ENCODE measurements around the gene HOXB2. TPM values are rescaled to one million over a fixed set of nuclear protein-coding genes. Genes with fewer than 3 reads are reported as not detected.
A peak's percentile ranks its signal among the peaks of the same experiment; 100 is the strongest.

HOXB2 gene
- total RNA-seq, 1 donor, result 9.0 TPM

DNA sequence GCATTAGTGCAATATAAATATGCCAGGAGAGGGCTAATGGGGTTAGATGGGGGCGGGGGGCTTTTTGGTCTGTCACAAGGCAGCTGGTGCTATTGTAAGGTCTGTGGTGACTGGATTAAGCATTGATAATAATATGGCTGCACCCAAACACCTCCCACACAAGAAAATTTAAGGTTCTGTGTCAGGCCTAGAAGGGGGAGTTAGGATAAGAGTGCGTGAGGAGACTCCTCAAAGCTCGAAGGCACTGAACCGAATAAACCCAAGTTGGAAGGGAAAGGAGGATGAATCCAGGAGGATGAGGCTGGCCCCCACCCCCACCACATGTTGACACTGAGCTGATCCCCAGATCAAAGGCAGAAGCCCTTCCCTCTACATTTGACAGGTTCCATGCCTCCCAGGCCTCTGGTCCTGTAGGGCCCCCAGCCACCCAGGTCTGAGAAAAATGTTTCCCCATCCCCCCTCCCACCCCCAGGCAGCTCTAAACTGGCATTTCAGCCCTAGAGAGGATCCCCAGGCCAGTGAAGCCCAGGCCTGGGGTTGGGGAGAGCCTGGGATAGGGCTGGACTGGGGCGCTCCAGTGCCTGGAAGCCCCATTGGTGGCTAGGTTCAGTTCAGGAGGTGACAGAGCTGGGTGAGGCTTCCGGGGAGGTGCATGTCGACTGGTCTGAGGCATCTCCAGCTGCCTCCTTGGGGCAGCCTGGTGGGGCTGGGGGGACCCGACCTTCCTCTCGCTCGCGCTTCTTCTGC, 15.8 kb downstream of the HOXB2 start:
- DNase-seq (ENCODE audit: low read depth), result no peak
- no peak overlapping the region for H3K4me3 ChIP-seq (ENCODE audit: low read depth, low read length)
- no peak for TF ChIP-seq CTCF (IDR thresholded peaks at IDR 0.05; ENCODE audit: insufficient read depth, low read length)

GRCh38 chr17:48528153-48528935, 16.6 kb downstream of the HOXB2 start:
- no peak overlapping the region for H3K4me3 ChIP-seq (ENCODE audit: low read depth, low read length)
- no peak for DNase-seq (ENCODE audit: low read depth)
- TF ChIP-seq CTCF (IDR thresholded peaks at IDR 0.05; ENCODE audit: insufficient read depth, low read length), result no peak

DNA sequence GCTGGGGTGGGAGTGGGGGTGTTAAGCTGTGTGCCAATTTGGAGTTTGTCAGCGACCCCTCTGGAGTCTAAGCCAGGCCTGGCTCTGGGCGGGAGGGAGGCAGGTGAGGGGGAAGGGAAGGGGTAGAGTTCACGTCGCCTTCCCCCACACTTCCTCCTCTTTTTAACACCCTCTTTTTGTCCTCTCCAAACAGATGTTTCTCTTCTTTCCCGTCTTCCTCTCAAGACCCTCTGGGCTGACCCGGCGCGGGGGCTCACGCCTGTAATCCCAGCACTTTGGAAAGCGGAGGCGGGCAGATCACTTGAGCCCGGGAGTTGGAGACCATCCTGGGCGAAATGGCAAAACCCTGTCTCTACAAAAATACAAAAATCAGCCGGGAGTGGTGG, 17.4 kb downstream of the HOXB2 start:
- H3K4me3 ChIP-seq (ENCODE audit: low read depth, low read length), result no peak overlapping the region
- no peak for DNase-seq (ENCODE audit: low read depth)
- no peak for TF ChIP-seq CTCF (IDR thresholded peaks at IDR 0.05; ENCODE audit: insufficient read depth, low read length)

DNA sequence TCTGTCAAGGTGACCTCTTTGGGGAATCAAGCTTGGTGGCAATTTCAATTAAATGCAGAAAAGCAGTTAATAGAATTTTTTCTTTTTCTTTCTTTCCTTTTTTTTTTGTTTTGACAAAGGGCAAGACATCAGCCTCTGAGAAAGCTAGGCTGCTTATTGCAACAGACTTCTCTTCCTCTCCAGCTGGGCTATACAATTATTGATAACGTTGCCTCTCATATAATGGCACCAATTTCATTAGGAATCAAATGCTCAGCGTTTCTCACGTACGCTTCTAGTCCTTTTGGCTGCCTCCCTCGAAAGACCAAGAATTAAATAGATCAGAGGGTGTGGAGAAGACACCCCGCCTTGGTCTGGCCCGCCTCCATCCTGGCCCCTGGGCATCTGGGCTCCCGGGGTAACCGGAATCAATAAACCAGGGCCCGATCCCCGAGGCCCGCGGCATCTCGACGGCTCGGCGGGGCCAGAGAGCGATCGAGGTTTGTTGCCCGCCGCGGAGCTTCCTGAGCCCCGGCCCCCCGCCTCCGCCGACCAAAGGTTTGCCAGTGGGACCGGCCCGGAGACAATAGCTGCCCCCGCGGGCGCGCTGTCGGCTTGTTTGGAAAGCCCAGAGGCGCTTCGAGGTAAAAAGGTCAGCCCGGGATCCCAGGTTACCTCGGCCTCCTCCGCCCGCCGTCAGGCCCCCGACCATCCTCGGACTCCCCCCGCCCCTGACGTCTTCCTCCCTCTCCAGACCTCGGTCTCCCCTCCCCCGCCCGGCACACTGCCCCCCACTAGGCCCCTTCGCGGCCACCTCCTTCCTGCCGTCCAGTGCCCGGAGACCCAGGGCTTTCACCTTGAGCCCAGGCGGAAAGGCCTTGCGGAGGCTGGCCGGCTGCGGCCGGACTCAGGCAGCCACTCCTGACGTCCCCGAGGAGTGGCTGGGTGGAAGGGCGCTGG, 18.0 kb downstream of the HOXB2 start:
- DNase-seq (ENCODE audit: low read depth), result no peak
- TF ChIP-seq CTCF (IDR thresholded peaks at IDR 0.05; ENCODE audit: insufficient read depth, low read length), result no peak
- no peak overlapping the region for H3K4me3 ChIP-seq (ENCODE audit: low read depth, low read length)

- H3K4me3 ChIP-seq (ENCODE audit: low read depth, low read length), result no peak overlapping the region
- peak; percentile 44 for DNase-seq (ENCODE audit: low read depth)
- TF ChIP-seq CTCF (IDR thresholded peaks at IDR 0.05; ENCODE audit: insufficient read depth, low read length), result peak; percentile 42
These were observed 21.9 kb downstream of the HOXB2 start for GRCh38 chr17:48523010-48523409.

DNA sequence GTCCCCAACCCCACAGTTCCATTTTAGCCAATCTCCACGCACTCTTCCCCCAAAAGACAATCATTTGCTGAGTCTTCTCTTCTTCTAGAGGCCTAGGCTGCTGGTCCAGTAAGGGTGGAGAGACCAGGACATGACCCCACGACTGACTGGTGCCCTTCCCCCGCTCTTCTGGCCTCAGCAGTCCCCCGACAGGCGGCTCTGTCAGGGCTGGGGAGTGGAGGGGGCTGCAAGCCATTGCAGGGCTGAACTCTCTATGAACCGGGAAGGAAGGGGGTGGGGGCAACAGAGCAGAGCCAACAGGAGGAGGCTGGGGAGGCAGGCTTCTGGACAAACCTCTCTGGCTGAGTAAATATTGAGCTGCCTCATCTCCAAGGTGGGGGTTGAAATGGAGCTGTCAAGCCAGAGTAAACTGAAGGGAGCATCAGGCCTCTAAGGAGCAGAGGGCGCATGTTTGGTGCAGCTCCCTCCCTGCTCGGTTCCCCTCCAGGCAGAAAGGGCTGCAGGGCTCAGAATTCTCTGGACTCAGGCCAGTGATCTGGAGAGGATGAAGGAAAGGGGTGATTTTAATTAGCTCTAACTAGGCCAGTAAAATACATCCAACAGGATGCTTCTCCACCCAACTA, 22.8 kb downstream of the HOXB2 start:
- TF ChIP-seq CTCF (IDR thresholded peaks at IDR 0.05; ENCODE audit: insufficient read depth, low read length), result no peak
- peak; percentile 19 for DNase-seq (ENCODE audit: low read depth)
- no peak overlapping the region for H3K4me3 ChIP-seq (ENCODE audit: low read depth, low read length)

Measured in fibroblast of the aortic adventitia (primary cell).